WTC11 (cell line): Measurements from ENCODE around the gene COPB1. TPM values are rescaled to one million over a fixed set of nuclear protein-coding genes. Genes with fewer than 3 reads are reported as not detected.

ENCODE experiments used
- ATAC-seq: fragments of 200-7000 bp; cut with Tn5 transposase; 2 replicates; pipeline ENCODE4 v1.10.0; 2021; ENCODE audit warnings: mild to moderate bottlenecking, moderate library complexity
- CTCF ChIA-PET: fragments of 300-600 bp; sonication (Branson Sonifier 250); formaldehyde crosslinking; loops from one replicate; lab custom pipeline; 2021; ENCODE audit warnings: antibody characterized with exemption; lab: Charles Lee
- POLR2A ChIA-PET: fragments of 350-600 bp; sonication (Branson Sonifier 250); formaldehyde crosslinking; loops from one replicate; lab custom pipeline; 2021; ENCODE audit warnings: antibody characterized with exemption; lab: Charles Lee
- DNase-seq: peaks from one replicate; pipeline ENCODE4 v3.0.0; 2021; ENCODE audit warnings: low spot score
- H3K27ac Mint-ChIP-seq: 2 replicates; pipeline ENCODE4 v1.8.0; 2021; ENCODE audit warnings: mixed read lengths
- H3K27me3 Mint-ChIP-seq: 2 replicates; pipeline ENCODE4 v1.8.0; 2021; ENCODE audit warnings: low read depth, mild to moderate bottlenecking, moderate library complexity, mixed read lengths
- H3K36me3 Mint-ChIP-seq: 2 replicates; pipeline ENCODE4 v1.8.0; 2021; ENCODE audit warnings: mixed read lengths
- H3K4me1 Mint-ChIP-seq: 2 replicates; pipeline ENCODE4 v1.8.0; 2022; ENCODE audit warnings: mixed read lengths
- H3K4me3 Mint-ChIP-seq: 2 replicates; pipeline ENCODE4 v1.8.0; 2021; ENCODE audit warnings: mild to moderate bottlenecking, moderate library complexity, mixed read lengths
- H3K9me3 Mint-ChIP-seq: 2 replicates; pipeline ENCODE4 v1.8.0; 2021; ENCODE audit warnings: mixed read lengths
- ETV6 ChIP-seq: sonication (generic); formaldehyde crosslinking; IDR thresholded peaks from 2 replicates; pipeline ENCODE4 v1.8.1; 2022; ENCODE audit warnings: mild to moderate bottlenecking, missing genetic modification reagents
- GRHL2 ChIP-seq: fragments of 250-450 bp; sonication (Bioruptor Pico); IDR thresholded peaks from 2 replicates; pipeline ENCODE4 v1.8.0; 2022; ENCODE audit warnings: mild to moderate bottlenecking, moderate library complexity; ENCODE audit not compliant: insufficient replicate concordance, severe bottlenecking
- IRF2 ChIP-seq: sonication (generic); formaldehyde crosslinking; IDR thresholded peaks from 2 replicates; pipeline ENCODE4 v1.8.0; 2022; ENCODE audit warnings: low read depth, missing genetic modification reagents, borderline replicate concordance
- NR2C2 ChIP-seq: sonication (generic); formaldehyde crosslinking; IDR thresholded peaks from 2 replicates; pipeline ENCODE4 v1.8.0; 2022; ENCODE audit warnings: mild to moderate bottlenecking, missing genetic modification reagents
- NR3C1 ChIP-seq: sonication (generic); formaldehyde crosslinking; conservative IDR thresholded peaks from 2 replicates; pipeline ENCODE4 v1.8.1; 2023; ENCODE audit warnings: low read depth, mild to moderate bottlenecking, missing genetic modification reagents
- PRRX2 ChIP-seq: fragments of 250-450 bp; sonication (Bioruptor Pico); IDR thresholded peaks from 2 replicates; pipeline ENCODE4 v1.8.0; 2021; ENCODE audit warnings: mild to moderate bottlenecking
- SOX15 ChIP-seq: fragments of 250-450 bp; sonication (Bioruptor Pico); IDR thresholded peaks from 2 replicates; pipeline ENCODE4 v1.9.0; 2021; ENCODE audit warnings: mild to moderate bottlenecking
- TCF7 ChIP-seq: sonication (generic); formaldehyde crosslinking; IDR thresholded peaks from 2 replicates; pipeline ENCODE4 v1.8.0; 2022; ENCODE audit warnings: mild to moderate bottlenecking, low read depth, missing genetic modification reagents, moderate library complexity
- ZBTB21 ChIP-seq: sonication (generic); formaldehyde crosslinking; IDR thresholded peaks from 2 replicates; pipeline ENCODE4 v1.8.1; 2023; ENCODE audit warnings: mild to moderate bottlenecking, missing genetic modification reagents, borderline replicate concordance
- ZNF232 ChIP-seq: sonication (generic); formaldehyde crosslinking; IDR thresholded peaks from 2 replicates; pipeline ENCODE4 v1.8.0; 2022; ENCODE audit warnings: mild to moderate bottlenecking, missing genetic modification reagents
- ZNF263 ChIP-seq: sonication (generic); formaldehyde crosslinking; IDR thresholded peaks from 2 replicates; pipeline ENCODE4 v1.8.1; 2022; ENCODE audit warnings: low read depth, mild to moderate bottlenecking, moderate library complexity, missing genetic modification reagents
- ZNF317 ChIP-seq: sonication (generic); formaldehyde crosslinking; IDR thresholded peaks from 2 replicates; pipeline ENCODE4 v1.8.1; 2023; ENCODE audit warnings: low read depth, mild to moderate bottlenecking, moderate library complexity, missing genetic modification reagents, borderline replicate concordance
- ZNF416 ChIP-seq: fragments of 250-450 bp; sonication (Bioruptor Pico); IDR thresholded peaks from 2 replicates; pipeline ENCODE4 v1.9.0; 2021; ENCODE audit warnings: mild to moderate bottlenecking, inconsistent platforms
- total RNA-seq: library from RNA; stranded (reverse); gene quantifications from 3 replicates; pipeline ENCODE4 v1.2.3, GENCODE V29; 2021
- TF ChIP-seq, protein P1 (sequence below): fragments of 250-450 bp; sonication (Bioruptor Pico); IDR thresholded peaks from 2 replicates; pipeline ENCODE4 v2.1.2; 2022; ENCODE audit warnings: mild to moderate bottlenecking, moderate library complexity
- TF ChIP-seq, protein P2 (sequence below): fragments of 250-450 bp; sonication (Bioruptor Pico); IDR thresholded peaks from 2 replicates; pipeline ENCODE4 v1.8.0; 2021; ENCODE audit warnings: mild to moderate bottlenecking
- TF ChIP-seq, protein P3 (sequence below): fragments of 250-450 bp; sonication (Bioruptor Pico); IDR thresholded peaks from 2 replicates; pipeline ENCODE4 v1.9.0; 2021; ENCODE audit warnings: mild to moderate bottlenecking
- TF ChIP-seq, protein P4 (sequence below): sonication (generic); formaldehyde crosslinking; IDR thresholded peaks from 2 replicates; pipeline ENCODE4 v1.8.1; 2023; ENCODE audit warnings: mild to moderate bottlenecking, missing genetic modification reagents, moderate library complexity
- TF ChIP-seq, protein P5 (sequence below): sonication (generic); formaldehyde crosslinking; IDR thresholded peaks from 2 replicates; pipeline ENCODE4 v1.8.0; 2022; ENCODE audit warnings: mild to moderate bottlenecking, missing genetic modification reagents
- TF ChIP-seq, protein P6 (sequence below): sonication (generic); formaldehyde crosslinking; IDR thresholded peaks from 2 replicates; pipeline ENCODE4 v1.8.0; 2022; ENCODE audit warnings: mild to moderate bottlenecking, missing genetic modification reagents
- TF ChIP-seq, protein P7 (sequence below): sonication (generic); formaldehyde crosslinking; IDR thresholded peaks from 2 replicates; pipeline ENCODE4 v1.8.1; 2023; ENCODE audit warnings: mild to moderate bottlenecking, missing genetic modification reagents

COPB1 gene
- total RNA-seq, 1 experiment from 2014 or later, result 76.3 TPM

DNA sequence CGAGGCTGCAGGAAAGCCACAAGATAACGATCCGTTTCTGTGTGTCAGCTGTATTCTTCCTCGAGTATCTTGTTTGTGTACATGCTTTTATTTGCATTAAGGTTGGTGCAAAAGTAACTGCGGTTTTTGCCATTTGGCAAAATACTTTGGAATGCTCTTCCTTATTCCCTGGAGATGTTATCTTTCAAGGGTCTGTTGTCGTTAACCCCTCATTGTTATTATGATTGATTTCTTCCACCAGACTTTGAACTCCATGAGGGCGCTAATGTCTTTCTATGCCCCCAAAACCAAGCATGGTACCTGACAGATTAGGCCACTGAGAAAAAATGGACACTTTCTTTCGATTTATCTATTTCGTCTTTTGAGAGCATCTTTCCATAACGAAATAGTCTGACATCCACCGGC lies 21.1 kb upstream of the COPB1 start (continued):
- TF ChIP-seq, protein P1, sequence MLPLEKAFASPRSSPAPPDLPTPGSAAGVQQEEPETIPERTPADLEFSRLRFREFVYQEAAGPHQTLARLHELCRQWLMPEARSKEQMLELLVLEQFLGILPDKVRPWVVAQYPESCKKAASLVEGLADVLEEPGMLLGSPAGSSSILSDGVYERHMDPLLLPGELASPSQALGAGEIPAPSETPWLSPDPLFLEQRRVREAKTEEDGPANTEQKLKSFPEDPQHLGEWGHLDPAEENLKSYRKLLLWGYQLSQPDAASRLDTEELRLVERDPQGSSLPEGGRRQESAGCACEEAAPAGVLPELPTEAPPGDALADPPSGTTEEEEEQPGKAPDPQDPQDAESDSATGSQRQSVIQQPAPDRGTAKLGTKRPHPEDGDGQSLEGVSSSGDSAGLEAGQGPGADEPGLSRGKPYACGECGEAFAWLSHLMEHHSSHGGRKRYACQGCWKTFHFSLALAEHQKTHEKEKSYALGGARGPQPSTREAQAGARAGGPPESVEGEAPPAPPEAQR, result no peak
- no peak for TF ChIP-seq ZNF263 (CRISPR knock-in tag)
- no peak for TF ChIP-seq PRRX2 (CRISPR knock-in tag)
- no peak for TF ChIP-seq ZNF317

DNA sequence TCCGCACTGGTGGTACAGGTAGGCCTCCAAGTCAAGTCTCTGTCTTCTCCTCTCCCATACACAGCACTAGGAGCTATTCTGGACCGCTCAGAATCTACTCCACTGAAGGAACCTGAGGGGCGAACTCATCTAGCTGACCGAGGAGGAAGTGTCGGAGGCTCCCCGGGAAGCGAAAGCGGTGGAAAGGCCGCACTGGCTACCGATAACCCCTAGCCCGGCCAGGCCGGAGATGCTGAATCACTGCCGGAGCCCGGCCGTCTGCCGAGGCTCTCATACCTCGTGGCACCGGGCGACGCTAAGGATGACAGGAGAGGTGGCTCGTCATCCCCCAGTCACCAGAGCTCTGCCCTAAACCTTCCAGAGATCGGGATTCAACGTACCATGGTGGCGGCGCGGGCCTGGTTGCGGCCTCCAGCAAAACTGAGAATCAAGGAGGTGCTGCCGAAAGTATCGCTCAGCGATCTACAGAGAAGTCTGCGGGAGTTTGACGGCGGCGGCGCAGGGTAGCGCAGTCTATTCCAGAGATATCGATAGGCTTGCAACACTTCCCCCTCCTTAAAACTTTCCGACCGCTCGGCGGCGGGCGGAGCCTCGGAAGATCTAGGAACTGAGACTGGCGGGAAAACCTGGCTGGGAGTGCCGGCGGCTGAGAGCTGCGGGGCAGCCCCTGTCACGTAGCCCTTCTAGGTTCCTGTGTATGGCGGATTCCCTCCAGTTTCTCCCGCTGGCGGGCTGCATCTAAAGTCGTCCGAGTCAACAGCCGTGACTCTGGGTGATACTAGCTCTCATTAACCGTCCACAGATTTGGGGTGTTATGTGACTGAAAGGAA lies 20.5 kb upstream of the COPB1 start, which contains the start of gene PSMA1:
Gene PSMA1, minus strand, starts transcription at position 470 of the 830 bp plus-strand sequence. Its CDS starts 87 bp downstream, at position 383.
- Mint-ChIP-seq H3K27me3 (no peaks in the 10 kb centered on the region), H3K9me3 (no peaks in the 10 kb centered on the region), H3K36me3 (peaks cover 17% of the 10 kb centered on the region), H3K27ac (peak within 1 kb of the TSS; percentile 97), H3K4me3 (peak within 1 kb of the TSS; percentile 96), H3K4me1 (peaks cover 11% of the 10 kb centered on the region)
- ChIA-PET CTCF (interaction anchor here (1.1 to 2.9 kb wide), 6 partner anchors 11 to 387 kb away, joined by 3 to 27 read pairs (median 4); partner anchors contain the start of gene CYP2R1), POLR2A (interaction anchor here (0.6 to 1.4 kb wide), 10 partner anchors 10 to 1678 kb away, joined by 3 to 9 read pairs (median 4); no protein-coding TSS in a partner anchor)
- DNase-seq (peak; percentile 97), ATAC-seq (peak; percentile 94)
- no peak for TF ChIP-seq PRRX2 (CRISPR knock-in tag)
- no peak for TF ChIP-seq ZBTB21
- no peak for TF ChIP-seq GRHL2
- no peak for TF ChIP-seq IRF2
- no peak for TF ChIP-seq NR2C2 (CRISPR knock-in tag)
- TF ChIP-seq, protein P2, sequence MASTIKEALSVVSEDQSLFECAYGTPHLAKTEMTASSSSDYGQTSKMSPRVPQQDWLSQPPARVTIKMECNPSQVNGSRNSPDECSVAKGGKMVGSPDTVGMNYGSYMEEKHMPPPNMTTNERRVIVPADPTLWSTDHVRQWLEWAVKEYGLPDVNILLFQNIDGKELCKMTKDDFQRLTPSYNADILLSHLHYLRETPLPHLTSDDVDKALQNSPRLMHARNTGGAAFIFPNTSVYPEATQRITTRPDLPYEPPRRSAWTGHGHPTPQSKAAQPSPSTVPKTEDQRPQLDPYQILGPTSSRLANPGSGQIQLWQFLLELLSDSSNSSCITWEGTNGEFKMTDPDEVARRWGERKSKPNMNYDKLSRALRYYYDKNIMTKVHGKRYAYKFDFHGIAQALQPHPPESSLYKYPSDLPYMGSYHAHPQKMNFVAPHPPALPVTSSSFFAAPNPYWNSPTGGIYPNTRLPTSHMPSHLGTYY, result no peak
- peak; percentile 86 for TF ChIP-seq ETV6 (CRISPR knock-in tag)
- TF ChIP-seq NR3C1 (CRISPR knock-in tag), result no peak
- TF ChIP-seq SOX15 (CRISPR knock-in tag), result no peak
- TF ChIP-seq, protein P3, sequence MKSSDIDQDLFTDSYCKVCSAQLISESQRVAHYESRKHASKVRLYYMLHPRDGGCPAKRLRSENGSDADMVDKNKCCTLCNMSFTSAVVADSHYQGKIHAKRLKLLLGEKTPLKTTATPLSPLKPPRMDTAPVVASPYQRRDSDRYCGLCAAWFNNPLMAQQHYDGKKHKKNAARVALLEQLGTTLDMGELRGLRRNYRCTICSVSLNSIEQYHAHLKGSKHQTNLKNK (CRISPR knock-in tag), result no peak
- TF ChIP-seq ZNF232 (CRISPR knock-in tag), result peak; percentile 91; the same call in 1 of the 2 replicates
- 0 out of 2 replicates have a peak, but pooled peaks have one; percentile 8 for TF ChIP-seq ZNF416 (CRISPR knock-in tag)
- TF ChIP-seq, protein P4, sequence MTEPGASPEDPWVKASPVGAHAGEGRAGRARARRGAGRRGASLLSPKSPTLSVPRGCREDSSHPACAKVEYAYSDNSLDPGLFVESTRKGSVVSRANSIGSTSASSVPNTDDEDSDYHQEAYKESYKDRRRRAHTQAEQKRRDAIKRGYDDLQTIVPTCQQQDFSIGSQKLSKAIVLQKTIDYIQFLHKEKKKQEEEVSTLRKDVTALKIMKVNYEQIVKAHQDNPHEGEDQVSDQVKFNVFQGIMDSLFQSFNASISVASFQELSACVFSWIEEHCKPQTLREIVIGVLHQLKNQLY (CRISPR knock-in tag), result no peak
- TF ChIP-seq, protein P5, sequence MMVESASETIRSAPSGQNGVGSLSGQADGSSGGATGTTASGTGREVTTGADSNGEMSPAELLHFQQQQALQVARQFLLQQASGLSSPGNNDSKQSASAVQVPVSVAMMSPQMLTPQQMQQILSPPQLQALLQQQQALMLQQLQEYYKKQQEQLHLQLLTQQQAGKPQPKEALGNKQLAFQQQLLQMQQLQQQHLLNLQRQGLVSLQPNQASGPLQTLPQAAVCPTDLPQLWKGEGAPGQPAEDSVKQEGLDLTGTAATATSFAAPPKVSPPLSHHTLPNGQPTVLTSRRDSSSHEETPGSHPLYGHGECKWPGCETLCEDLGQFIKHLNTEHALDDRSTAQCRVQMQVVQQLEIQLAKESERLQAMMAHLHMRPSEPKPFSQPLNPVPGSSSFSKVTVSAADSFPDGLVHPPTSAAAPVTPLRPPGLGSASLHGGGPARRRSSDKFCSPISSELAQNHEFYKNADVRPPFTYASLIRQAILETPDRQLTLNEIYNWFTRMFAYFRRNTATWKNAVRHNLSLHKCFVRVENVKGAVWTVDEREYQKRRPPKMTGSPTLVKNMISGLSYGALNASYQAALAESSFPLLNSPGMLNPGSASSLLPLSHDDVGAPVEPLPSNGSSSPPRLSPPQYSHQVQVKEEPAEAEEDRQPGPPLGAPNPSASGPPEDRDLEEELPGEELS (CRISPR knock-in tag), result 0 out of 2 replicates have a peak, but pooled peaks have one; percentile 22
- TF ChIP-seq, protein P6, sequence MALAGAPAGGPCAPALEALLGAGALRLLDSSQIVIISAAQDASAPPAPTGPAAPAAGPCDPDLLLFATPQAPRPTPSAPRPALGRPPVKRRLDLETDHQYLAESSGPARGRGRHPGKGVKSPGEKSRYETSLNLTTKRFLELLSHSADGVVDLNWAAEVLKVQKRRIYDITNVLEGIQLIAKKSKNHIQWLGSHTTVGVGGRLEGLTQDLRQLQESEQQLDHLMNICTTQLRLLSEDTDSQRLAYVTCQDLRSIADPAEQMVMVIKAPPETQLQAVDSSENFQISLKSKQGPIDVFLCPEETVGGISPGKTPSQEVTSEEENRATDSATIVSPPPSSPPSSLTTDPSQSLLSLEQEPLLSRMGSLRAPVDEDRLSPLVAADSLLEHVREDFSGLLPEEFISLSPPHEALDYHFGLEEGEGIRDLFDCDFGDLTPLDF, result peak; percentile 81; the same call in 1 of the 2 replicates
- no peak for TF ChIP-seq TCF7 (CRISPR knock-in tag)
- TF ChIP-seq, protein P1, result no peak
- TF ChIP-seq, protein P7, sequence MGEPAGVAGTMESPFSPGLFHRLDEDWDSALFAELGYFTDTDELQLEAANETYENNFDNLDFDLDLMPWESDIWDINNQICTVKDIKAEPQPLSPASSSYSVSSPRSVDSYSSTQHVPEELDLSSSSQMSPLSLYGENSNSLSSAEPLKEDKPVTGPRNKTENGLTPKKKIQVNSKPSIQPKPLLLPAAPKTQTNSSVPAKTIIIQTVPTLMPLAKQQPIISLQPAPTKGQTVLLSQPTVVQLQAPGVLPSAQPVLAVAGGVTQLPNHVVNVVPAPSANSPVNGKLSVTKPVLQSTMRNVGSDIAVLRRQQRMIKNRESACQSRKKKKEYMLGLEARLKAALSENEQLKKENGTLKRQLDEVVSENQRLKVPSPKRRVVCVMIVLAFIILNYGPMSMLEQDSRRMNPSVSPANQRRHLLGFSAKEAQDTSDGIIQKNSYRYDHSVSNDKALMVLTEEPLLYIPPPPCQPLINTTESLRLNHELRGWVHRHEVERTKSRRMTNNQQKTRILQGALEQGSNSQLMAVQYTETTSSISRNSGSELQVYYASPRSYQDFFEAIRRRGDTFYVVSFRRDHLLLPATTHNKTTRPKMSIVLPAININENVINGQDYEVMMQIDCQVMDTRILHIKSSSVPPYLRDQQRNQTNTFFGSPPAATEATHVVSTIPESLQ (CRISPR knock-in tag), result no peak
